Measurements from ENCODE around the gene ARMC6.

The ARMC6 gene

GRCh38 chr19:19033426-19034203 lies at the start of gene ARMC6, which contains the start of gene SUGP2:
Gene ARMC6 (plus strand): TSS chr19:19033603. CDS start chr19:19034210, 607 bp downstream.
Gene SUGP2 (minus strand): TSS chr19:19033517. CDS start chr19:19031071, 2,446 bp downstream.
- FAIRE-seq: no peak

DNA sequence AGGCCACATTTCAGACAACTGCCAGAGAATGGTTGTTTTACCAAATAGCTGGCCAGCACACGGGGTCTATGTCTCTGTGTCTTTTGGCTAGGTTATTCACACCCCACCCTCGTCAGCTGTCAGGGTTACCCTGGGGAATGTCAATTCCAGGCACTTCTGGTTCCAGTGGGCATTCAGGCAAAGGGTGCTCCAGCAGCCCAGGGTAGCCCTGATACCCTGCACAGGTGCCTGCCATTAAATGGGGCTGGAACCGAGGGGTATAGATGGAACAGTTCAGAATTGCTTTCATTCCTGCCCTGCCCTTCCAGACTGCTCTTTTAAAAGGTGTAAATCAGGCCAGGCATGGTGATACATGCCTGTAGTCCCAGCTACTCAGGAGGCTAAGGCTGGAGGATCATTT lies 49.2 kb upstream of the ARMC6 start:
- FAIRE-seq: no peak

- no peak for FAIRE-seq
Observed at GRCh38 chr19:18985257-18985656, 48.1 kb upstream of the ARMC6 start.

DNA sequence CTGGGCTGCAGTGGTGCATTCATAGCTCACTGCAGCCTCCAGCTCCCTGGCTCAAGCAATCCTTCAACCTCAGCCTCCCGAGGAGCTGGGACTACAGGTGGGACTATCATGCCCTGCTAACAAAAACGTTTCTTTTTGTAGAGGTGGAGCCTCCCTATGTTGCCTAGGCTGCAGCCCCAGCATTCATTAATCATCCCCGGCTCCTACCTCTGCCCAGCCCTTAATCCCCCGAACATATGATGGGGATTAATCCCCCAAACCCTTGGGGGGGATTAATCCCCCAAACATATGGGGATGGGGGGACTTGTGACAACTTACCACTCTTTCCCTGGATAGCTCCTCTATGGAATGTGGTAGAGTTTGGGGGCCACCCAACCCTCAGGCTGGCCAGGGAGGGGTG lies 45.9 kb upstream of the ARMC6 start:
- FAIRE-seq: no peak

GRCh38 chr19:18989316-18989715 lies 44.1 kb upstream of the ARMC6 start:
- FAIRE-seq: no peak

DNA sequence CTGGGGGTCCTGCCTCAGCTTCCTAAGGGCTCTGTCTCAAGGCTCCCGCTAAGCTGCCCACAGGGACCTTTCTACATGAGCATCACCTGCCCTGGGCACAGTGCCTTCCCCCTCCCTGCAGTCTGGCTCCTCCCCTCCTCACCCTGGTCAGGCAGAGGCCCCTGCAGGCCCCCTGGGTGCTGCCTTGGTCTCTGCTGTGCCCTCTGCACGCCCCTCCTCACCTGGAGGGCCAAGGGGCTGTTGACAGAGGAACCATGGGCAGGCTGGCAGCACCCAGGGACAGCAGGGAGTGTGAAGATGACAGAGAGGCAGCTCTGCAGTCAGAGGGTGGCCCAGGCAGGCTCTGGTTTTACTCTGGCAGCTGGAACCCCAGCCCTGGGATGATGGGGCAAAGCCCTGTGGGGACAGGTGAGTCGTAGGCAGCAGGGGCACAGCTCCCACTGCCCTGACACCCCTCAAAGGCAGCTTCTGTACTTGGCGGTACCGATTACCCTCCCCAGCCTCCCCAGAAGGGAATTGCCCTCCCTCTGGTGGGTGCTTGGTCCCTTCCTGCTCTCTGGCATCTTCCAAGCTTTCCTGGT lies 43.2 kb upstream of the ARMC6 start:
- no peak for FAIRE-seq

- no peak for FAIRE-seq
Observed at GRCh38 chr19:18991006-18991405, 42.4 kb upstream of the ARMC6 start.

GRCh38 chr19:18991468-18991867 lies 41.9 kb upstream of the ARMC6 start:
- FAIRE-seq: no peak

DNA sequence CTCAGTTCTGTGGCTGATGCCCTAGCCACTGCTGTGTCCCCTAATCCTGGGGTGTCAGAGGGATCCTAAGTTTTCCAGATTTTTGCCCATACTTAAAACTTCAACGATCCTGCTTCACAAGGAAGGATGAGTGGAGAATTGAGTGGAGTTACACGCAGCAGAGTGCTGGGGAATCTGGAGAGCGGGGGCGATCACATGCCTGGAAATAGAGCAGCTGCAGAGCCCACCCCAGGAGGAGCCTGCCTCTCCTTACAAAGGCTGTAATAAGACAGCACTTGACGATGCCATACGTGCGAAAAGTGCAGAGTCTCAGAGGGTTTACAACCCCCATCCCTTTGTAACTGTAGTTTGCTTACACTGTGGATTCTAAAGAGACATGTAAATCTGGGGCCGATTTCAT lies 40.7 kb upstream of the ARMC6 start:
- no peak for FAIRE-seq

GRCh38 chr19:18993115-18993514 lies 40.3 kb upstream of the ARMC6 start:
- no peak for FAIRE-seq

DNA sequence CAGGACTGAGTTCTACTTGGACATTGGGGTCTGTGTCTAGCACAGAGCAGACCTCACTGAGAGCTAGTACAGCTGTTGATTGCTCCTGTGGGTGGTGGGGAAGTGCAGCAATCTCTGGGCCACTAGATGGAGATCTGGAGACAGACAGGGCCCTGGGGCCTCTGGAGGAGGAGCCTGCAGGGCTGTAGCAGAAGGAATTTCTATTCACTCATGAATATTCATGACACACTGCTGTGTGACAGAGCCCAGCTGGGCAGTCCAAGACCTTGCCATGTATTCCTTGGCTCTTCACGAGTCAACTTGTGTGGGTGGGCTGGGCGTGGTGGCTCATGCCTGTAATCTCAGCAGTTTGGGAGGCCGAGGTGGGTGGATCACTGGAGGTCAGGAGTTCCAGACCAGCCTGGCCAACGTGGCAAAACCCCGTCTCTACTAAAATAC lies 37.6 kb upstream of the ARMC6 start:
- peak; percentile 21 for FAIRE-seq

DNA sequence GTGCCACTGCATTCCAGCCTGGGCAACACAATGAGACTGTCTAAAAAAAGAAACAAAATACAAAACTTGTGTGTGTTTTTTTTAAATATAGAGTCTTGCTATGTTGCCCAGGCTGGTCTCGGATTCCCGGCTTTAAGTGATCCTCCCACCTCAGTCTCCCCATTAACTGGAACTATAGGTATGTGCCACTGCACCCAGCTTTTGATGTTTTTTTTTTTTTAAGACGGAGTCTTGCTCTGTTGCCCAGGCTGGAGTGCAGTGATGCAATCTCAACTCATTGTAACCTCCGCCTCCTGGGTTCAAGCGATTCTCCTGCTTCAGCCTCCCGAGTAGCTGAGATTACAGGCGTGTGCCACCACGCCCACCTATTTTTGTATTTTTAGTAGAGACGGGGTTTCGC lies 37.1 kb upstream of the ARMC6 start:
- no peak for FAIRE-seq

- FAIRE-seq: no peak
Observed at GRCh38 chr19:18996796-18997394, 36.5 kb upstream of the ARMC6 start.

- no peak for FAIRE-seq
Observed at GRCh38 chr19:18998276-18998675, 35.1 kb upstream of the ARMC6 start.

DNA sequence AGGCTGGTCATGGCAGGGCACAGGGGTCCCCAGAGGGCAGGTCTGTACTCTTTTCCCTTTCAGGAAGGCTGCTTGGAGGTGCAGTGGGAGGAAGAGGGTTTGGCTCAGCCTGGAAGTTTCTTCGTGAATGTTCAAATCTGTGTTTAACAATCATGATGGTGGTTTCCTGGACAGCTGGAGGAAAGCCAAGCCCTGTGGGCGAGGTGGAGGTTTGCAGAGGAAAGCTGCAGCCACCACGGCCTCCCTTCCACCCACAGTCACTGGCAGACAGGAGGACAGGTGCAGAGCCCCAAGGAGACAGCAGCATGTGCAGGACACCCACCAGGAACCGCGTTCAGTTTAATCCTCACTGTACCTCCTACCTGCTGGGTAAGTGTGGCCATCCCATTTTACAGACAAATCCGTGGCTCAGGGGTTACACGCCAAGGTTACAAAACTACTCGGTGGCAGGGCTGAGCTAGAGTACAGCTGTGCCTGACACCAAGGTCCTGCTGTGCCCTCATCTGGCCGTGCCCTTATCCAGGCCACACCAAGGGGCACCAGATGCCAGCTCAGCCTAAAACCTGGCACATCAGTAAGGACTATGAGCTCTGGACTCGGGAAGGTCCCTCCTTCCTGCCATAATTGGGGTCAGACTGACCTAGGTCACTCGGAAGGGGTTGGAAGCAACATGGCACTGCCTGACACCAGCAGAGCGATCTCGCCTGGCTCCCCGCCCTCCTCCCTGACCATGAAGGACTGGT lies 34.2 kb upstream of the ARMC6 start:
- no peak for FAIRE-seq

- no peak for FAIRE-seq
Observed at GRCh38 chr19:18999896-19000620, 33.3 kb upstream of the ARMC6 start.

GRCh38 chr19:19004144-19004543 lies 29.3 kb upstream of the ARMC6 start:
- no peak for FAIRE-seq

DNA sequence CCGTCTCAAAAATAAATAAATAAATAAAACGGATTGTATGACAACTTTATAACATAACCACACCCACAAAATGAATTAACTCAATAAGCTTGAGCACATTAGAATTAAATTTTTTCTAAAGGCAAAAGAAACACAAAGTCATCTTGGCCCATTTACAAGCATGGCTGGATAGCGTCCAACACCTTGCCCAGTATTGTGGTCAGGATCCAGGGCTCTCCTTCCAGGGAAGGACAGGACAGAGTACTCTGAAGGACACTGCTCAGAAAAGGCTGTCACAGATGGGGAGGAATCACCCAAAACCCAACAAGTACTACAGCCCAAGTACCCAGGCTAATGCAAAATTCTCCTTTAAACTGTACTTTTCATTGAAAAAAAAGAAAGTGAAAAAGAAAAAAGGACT lies 27.2 kb upstream of the ARMC6 start:
- no peak for FAIRE-seq

GRCh38 chr19:19009951-19010350 lies 23.5 kb upstream of the ARMC6 start:
- no peak for FAIRE-seq

DNA sequence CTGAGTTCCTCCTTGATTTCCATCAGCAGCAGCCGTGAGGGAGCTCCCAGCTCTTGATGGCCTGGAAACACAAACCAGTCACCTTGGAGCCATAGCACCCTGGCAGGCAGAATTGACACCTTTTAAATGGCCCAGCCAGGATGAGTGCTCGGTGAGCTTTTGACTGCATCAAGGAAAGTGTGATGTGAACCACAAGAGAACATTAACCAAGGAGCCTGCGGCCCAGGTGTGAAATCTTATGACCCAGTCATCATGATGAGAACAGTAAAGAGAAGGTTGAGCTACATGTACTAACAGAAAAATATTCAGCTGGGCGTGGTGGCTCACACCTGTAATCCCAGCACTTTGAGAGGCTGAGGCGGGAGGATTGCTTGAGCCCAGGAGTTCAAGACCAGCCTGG lies 22.9 kb upstream of the ARMC6 start:
- FAIRE-seq: no peak

DNA sequence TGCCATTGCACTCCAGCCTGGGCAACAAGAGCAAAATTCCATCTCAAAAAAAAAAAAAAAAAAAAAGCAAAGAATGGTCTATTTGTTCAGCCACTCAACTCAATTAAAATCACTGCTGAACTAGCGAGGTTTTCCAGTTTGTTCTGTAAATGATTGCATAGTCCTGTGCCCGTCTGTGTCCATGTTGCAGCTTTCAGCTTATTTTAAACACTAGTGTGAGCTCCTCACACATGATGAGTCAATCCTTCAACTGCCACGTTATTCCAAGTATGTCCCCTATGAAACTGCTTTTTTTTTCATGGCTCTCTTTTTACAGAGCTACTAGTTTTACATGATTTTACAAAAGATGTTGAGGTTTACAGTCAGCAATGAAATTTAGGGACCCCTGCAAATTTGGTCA lies 12.3 kb upstream of the ARMC6 start:
- no peak for FAIRE-seq

DNA sequence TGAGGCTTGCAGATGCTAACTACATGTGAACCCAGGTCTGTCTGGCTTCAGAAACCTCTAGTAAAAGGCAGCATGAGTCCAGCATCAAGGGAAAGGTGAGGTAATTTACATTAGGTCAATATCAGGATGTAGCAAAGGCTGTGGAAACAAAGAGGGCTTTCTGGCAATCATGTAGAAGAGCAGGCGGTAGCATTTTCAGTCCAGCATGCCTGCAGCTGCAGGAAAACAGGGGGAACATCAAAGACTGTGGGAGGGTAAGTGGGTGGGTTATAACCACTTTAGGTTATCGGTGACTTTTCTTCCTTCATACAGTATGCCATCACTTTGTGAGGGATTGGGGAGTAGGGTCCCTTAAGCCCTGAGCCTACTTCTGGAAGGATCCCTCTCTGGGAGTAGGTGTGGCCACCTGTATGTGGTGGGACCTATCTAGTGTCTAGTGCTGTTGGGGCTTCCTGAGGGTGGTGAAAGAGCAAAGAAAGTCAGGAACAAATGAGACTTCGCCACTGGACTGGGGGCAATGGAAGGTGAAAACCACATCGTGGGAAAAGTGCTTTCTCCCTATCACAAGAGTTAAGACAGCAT lies 10.9 kb upstream of the ARMC6 start:
- FAIRE-seq: no peak
